ENCODE results near the gene LSAMP. TPM values are rescaled to one million over a fixed set of nuclear protein-coding genes. Genes with fewer than 3 reads are reported as not detected.

Gene LSAMP
- total and polyA plus RNA-seq, 2 of the 8 experiments (the other 6 are each of a cell fraction or from before 2014, with no cell fraction given): 1.8 to 5.7 TPM

DNA sequence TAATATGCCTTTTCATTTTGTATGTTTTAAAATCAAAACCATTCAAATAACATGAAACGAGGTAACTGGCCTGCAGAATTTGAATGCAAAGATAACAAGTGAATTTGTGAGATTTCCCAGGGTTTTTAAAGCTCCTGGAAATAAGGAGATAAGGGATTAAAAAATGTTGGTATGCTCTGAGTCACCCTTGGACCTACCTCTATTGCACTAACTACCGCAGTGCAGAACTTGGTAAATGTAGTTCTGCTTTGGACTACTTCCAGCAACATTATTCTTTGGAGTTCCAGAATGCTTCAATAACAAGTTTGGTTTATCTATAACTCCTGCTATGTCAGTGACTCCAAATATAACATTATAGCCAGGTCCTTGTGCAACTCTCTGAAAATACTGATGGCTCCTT lies 620.2 kb downstream of the LSAMP start:
- CTCF ChIA-PET (ENCODE audit: partially characterized antibody): interaction anchor here (1.6 to 5.0 kb wide), 3 partner anchors 10 to 17 kb away, joined by 3 to 21 read pairs (median 6); no protein-coding TSS in a partner anchor
- no peak overlapping the region for H3K14ac ChIP-seq (ENCODE audit: insufficient read length)
- no peaks in the 10 kb centered on the region for H3K23me2 ChIP-seq (ENCODE audit: low read depth, low read length)
- H3K79me2 ChIP-seq (ENCODE audit: control insufficient read depth in 1 of 2, insufficient read depth in 2 of 2, low read length in 2 of 2): no peaks in the 10 kb centered on the region
- no peak overlapping the region for H4K5ac ChIP-seq (ENCODE audit: insufficient read length, low read depth, low read length)
- no peaks in the 10 kb centered on the region for H3K4me1 ChIP-seq (replicated peaks in 1 of 4; ENCODE audit: control insufficient read depth in 3 of 4, insufficient read depth in 4 of 4, low read length in 3 of 4)
- H3K9me3 ChIP-seq (ENCODE audit: insufficient read depth in 2 of 2, low read depth in 1 of 2, low read length in 1 of 2): no peaks in the 10 kb centered on the region
- H3K79me1 ChIP-seq (ENCODE audit: low read depth, low read length): no peaks in the 10 kb centered on the region
- no peak overlapping the region for H2BK120ac ChIP-seq (replicated peaks; ENCODE audit: low read depth, low read length)
- H3K27ac ChIP-seq (ENCODE audit: low read depth, low read length): no peak overlapping the region
- H2BK12ac ChIP-seq (ENCODE audit: low read depth, low read length): no peak overlapping the region
- H3K18ac ChIP-seq (ENCODE audit: extremely low read depth, low read length): no peak overlapping the region
- H2BK15ac ChIP-seq (ENCODE audit: low read length): no peak overlapping the region
- no peak overlapping the region for H3K4me3 ChIP-seq (ENCODE audit: extremely low read depth in 1 of 4, insufficient read depth in 2 of 4, low read depth in 3 of 4, low read length in 4 of 4)
- no peak overlapping the region for H3K9ac ChIP-seq (replicated peaks in 1 of 4; ENCODE audit: extremely low read depth in 1 of 4, low read depth in 3 of 4, low read length in 3 of 4)
- no peak overlapping the region for H2AK5ac ChIP-seq (ENCODE audit: low read depth, low read length)
- DNase-seq (ENCODE audit: low read depth in 1 of 2, low spot score in 2 of 2) (no peak), FAIRE-seq (no peak)
- no peak overlapping the region for H3K4me2 ChIP-seq (ENCODE audit: insufficient read depth in 1 of 2, low read depth in 2 of 2, low read length in 2 of 2)
- no peak overlapping the region for H4K91ac ChIP-seq (replicated peaks; ENCODE audit: insufficient read length, low read length)
- no peak overlapping the region for H3K23ac ChIP-seq (ENCODE audit: insufficient read length)
- H2BK5ac ChIP-seq (ENCODE audit: low read depth, low read length): no peak overlapping the region
- no peak overlapping the region for H2BK20ac ChIP-seq (ENCODE audit: low read length)
- H4K8ac ChIP-seq (ENCODE audit: extremely low read depth, insufficient read depth, low read length): no peak overlapping the region
- no peak overlapping the region for H2AFZ ChIP-seq (ENCODE audit: low read length)
- H3K27me3 ChIP-seq (replicated peaks in 1 of 4; ENCODE audit: control insufficient read depth in 3 of 4, extremely low read depth in 1 of 4, insufficient read depth in 3 of 4, low read length in 3 of 4): no peaks in the 10 kb centered on the region
- no peaks in the 10 kb centered on the region for H3K36me3 ChIP-seq (ENCODE audit: control insufficient read depth in 2 of 4, insufficient read depth in 4 of 4, low read length in 3 of 4)
- POLR2A ChIA-PET (ENCODE audit: partially characterized antibody): no interaction called here
- H3K56ac ChIP-seq (replicated peaks; ENCODE audit: insufficient read length, low read depth, low read length): no peak overlapping the region
- 87% methylated on average over 2 of the region's 2 CpGs; no CpG with 5 or more reads in 1 of the 2 experiments for WGBS, 2 experiments (ENCODE audit: extremely low coverage in 1 of 2, insufficient coverage in 1 of 2, insufficient read length in 1 of 2, insufficient replicate concordance in 2 of 2, low coverage in 1 of 2, low lambda C conversion rate in 2 of 2, missing lambda C conversion rate in 1 of 2)
- no peak overlapping the region for H3K4ac ChIP-seq (replicated peaks; ENCODE audit: insufficient read length, low read depth, low read length)
- H4K20me1 ChIP-seq (replicated peaks in 1 of 2; ENCODE audit: control insufficient read depth in 1 of 2, insufficient read depth in 2 of 2, low read length in 2 of 2): no peaks in the 10 kb centered on the region
- no peak for TF ChIP-seq TCF12 (IDR thresholded peaks at IDR 0.05; ENCODE audit: low read depth, low read length)
- no peak for TF ChIP-seq GABPA (IDR thresholded peaks at IDR 0.05; ENCODE audit: borderline replicate concordance, insufficient read depth, low read length)
- TF ChIP-seq KDM5A (IDR thresholded peaks at IDR 0.05; ENCODE audit: low read length): no peak
- TF ChIP-seq SIN3A (conservative IDR thresholded peaks at IDR 0.05 in 1 of 2, IDR thresholded peaks at IDR 0.05 in 1 of 2; ENCODE audit: low read depth in 1 of 2, low read length in 2 of 2): no peak
- no peak for TF ChIP-seq SIX5 (IDR thresholded peaks at IDR 0.05; ENCODE audit: low read depth, low read length)
- TF ChIP-seq FOSL1 (IDR thresholded peaks at IDR 0.05; ENCODE audit: insufficient read depth, low read depth, low read length): no peak
- TF ChIP-seq MAFK (IDR thresholded peaks at IDR 0.05; ENCODE audit: low read depth, low read length): no peak
- TF ChIP-seq CHD1 (IDR thresholded peaks at IDR 0.05; ENCODE audit: low read depth, low read length): no peak
- no peak for TF ChIP-seq SAP30 (IDR thresholded peaks at IDR 0.05; ENCODE audit: insufficient read depth, insufficient replicate concordance, low read length)
- no peak for TF ChIP-seq SP1 (IDR thresholded peaks at IDR 0.05; ENCODE audit: low read depth, low read length)
- TF ChIP-seq RAD21 (IDR thresholded peaks at IDR 0.05 in 1 of 2, conservative IDR thresholded peaks at IDR 0.05 in 1 of 2; ENCODE audit: low read depth in 2 of 2, low read length in 2 of 2): no peak
- TF ChIP-seq NANOG (IDR thresholded peaks at IDR 0.05; ENCODE audit: insufficient read depth, low read depth, low read length, poor library complexity, severe bottlenecking): no peak
- no peak for TF ChIP-seq TBP (IDR thresholded peaks at IDR 0.05; ENCODE audit: low read depth, low read length)
- TF ChIP-seq, protein P1, sequence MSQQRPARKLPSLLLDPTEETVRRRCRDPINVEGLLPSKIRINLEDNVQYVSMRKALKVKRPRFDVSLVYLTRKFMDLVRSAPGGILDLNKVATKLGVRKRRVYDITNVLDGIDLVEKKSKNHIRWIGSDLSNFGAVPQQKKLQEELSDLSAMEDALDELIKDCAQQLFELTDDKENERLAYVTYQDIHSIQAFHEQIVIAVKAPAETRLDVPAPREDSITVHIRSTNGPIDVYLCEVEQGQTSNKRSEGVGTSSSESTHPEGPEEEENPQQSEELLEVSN (IDR thresholded peaks at IDR 0.05): no peak

Measured in H1 (cell line).